SK-N-SH treated with all-trans-retinoic acid at 6 μM for 48 hours (cell line): ENCODE results near the gene NINL.

Source experiments
- BACH2 ChIP-seq: fragments of 250-450 bp; sonication (Bioruptor Pico); IDR thresholded peaks from 2 replicates; pipeline ENCODE4 v1.9.0; 2021; ENCODE audit warnings: mild to moderate bottlenecking, borderline replicate concordance
- CREB5 ChIP-seq: fragments of 250-450 bp; sonication (Bioruptor Pico); IDR thresholded peaks from 2 replicates; pipeline ENCODE4 v1.5.1; 2020; ENCODE audit warnings: low read depth, mild to moderate bottlenecking, moderate library complexity
- POU6F1 ChIP-seq: fragments of 250-450 bp; sonication (Bioruptor Pico); IDR thresholded peaks from 2 replicates; pipeline ENCODE4 v1.8.0; 2021; ENCODE audit warnings: low read depth, mild to moderate bottlenecking, moderate library complexity, borderline replicate concordance
- PPARA ChIP-seq: fragments of 250-450 bp; sonication (Bioruptor Pico); IDR thresholded peaks from 2 replicates; pipeline ENCODE4 v1.5.0; 2020; ENCODE audit warnings: mild to moderate bottlenecking, borderline replicate concordance
- RARB ChIP-seq: fragments of 250-450 bp; sonication (Bioruptor Pico); IDR thresholded peaks from 2 replicates; pipeline ENCODE4 v1.8.0; 2021; ENCODE audit warnings: mild to moderate bottlenecking, moderate library complexity
- TCF4 ChIP-seq: fragments of 250-450 bp; sonication (Bioruptor Pico); IDR thresholded peaks from 2 replicates; pipeline ENCODE4 v1.8.0; 2021; ENCODE audit warnings: mild to moderate bottlenecking, moderate library complexity, borderline replicate concordance
- TOX ChIP-seq: fragments of 250-450 bp; sonication (Bioruptor Pico); IDR thresholded peaks from 2 replicates; pipeline ENCODE4 v1.8.0; 2021; ENCODE audit warnings: mild to moderate bottlenecking, moderate library complexity, borderline replicate concordance
- ZC3H10 ChIP-seq: fragments of 250-450 bp; sonication (Bioruptor Pico); IDR thresholded peaks from 2 replicates; pipeline ENCODE4 v1.5.1; 2021; ENCODE audit warnings: mild to moderate bottlenecking, moderate library complexity
- ZFP3 ChIP-seq: fragments of 250-450 bp; sonication (Bioruptor Pico); IDR thresholded peaks from 2 replicates; pipeline ENCODE4 v1.5.0; 2020; ENCODE audit warnings: mild to moderate bottlenecking, moderate library complexity
- ZNF565 ChIP-seq: fragments of 450-650 bp; formaldehyde crosslinking; conservative IDR thresholded peaks from 2 replicates; pipeline ENCODE4 v1.5.0; 2020; ENCODE audit warnings: low read depth, mild to moderate bottlenecking, moderate library complexity
- ZNF8 ChIP-seq: fragments of 450-650 bp; formaldehyde crosslinking; IDR thresholded peaks from 2 replicates; pipeline ENCODE4 v1.5.0; 2020; ENCODE audit warnings: mild to moderate bottlenecking, moderate library complexity
- TF ChIP-seq, protein P1 (sequence below): fragments of 250-450 bp; sonication (Bioruptor Pico); IDR thresholded peaks from 2 replicates; pipeline ENCODE4 v1.5.1; 2021; ENCODE audit warnings: mild to moderate bottlenecking, moderate library complexity
- TF ChIP-seq, protein P2 (sequence below): fragments of 250-450 bp; sonication (Bioruptor Pico); IDR thresholded peaks from 2 replicates; pipeline ENCODE4 v1.8.0; 2020; ENCODE audit warnings: mild to moderate bottlenecking, moderate library complexity, borderline replicate concordance

GRCh38 chr20:25553819-25554296, 31.5 kb downstream of the NINL start:
- TF ChIP-seq, protein P1, sequence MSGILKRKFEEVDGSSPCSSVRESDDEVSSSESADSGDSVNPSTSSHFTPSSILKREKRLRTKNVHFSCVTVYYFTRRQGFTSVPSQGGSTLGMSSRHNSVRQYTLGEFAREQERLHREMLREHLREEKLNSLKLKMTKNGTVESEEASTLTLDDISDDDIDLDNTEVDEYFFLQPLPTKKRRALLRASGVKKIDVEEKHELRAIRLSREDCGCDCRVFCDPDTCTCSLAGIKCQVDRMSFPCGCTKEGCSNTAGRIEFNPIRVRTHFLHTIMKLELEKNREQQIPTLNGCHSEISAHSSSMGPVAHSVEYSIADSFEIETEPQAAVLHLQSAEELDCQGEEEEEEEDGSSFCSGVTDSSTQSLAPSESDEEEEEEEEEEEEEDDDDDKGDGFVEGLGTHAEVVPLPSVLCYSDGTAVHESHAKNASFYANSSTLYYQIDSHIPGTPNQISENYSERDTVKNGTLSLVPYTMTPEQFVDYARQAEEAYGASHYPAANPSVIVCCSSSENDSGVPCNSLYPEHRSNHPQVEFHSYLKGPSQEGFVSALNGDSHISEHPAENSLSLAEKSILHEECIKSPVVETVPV (CRISPR knock-in tag) = no peak
- TF ChIP-seq ZC3H10 (CRISPR knock-in tag) (no peak), TOX (CRISPR knock-in tag) (no peak), CREB5 (CRISPR knock-in tag) (no peak), PPARA (CRISPR knock-in tag) (no peak), BACH2 (CRISPR knock-in tag) (no peak), RARB (CRISPR knock-in tag) (no peak), ZNF8 (CRISPR knock-in tag) (no peak), ZNF565 (no peak), TCF4 (CRISPR knock-in tag) (peak; percentile 62; the same call in 1 of the 2 replicates), POU6F1 (CRISPR knock-in tag) (no peak), ZFP3 (CRISPR knock-in tag) (no peak)
- TF ChIP-seq, protein P2, sequence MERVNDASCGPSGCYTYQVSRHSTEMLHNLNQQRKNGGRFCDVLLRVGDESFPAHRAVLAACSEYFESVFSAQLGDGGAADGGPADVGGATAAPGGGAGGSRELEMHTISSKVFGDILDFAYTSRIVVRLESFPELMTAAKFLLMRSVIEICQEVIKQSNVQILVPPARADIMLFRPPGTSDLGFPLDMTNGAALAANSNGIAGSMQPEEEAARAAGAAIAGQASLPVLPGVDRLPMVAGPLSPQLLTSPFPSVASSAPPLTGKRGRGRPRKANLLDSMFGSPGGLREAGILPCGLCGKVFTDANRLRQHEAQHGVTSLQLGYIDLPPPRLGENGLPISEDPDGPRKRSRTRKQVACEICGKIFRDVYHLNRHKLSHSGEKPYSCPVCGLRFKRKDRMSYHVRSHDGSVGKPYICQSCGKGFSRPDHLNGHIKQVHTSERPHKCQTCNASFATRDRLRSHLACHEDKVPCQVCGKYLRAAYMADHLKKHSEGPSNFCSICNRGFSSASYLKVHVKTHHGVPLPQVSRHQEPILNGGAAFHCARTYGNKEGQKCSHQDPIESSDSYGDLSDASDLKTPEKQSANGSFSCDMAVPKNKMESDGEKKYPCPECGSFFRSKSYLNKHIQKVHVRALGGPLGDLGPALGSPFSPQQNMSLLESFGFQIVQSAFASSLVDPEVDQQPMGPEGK (CRISPR knock-in tag) = no peak
